ENCODE results near the gene ARFGAP1. TPM values are rescaled to one million over a fixed set of nuclear protein-coding genes. Genes with fewer than 3 reads are reported as not detected.

Gene ARFGAP1
- total RNA-seq, 3 donors from 2014 or later (not counting 1 experiment from before 2014, with no cell fraction given): 118 to 138 (median 127) TPM

DNA sequence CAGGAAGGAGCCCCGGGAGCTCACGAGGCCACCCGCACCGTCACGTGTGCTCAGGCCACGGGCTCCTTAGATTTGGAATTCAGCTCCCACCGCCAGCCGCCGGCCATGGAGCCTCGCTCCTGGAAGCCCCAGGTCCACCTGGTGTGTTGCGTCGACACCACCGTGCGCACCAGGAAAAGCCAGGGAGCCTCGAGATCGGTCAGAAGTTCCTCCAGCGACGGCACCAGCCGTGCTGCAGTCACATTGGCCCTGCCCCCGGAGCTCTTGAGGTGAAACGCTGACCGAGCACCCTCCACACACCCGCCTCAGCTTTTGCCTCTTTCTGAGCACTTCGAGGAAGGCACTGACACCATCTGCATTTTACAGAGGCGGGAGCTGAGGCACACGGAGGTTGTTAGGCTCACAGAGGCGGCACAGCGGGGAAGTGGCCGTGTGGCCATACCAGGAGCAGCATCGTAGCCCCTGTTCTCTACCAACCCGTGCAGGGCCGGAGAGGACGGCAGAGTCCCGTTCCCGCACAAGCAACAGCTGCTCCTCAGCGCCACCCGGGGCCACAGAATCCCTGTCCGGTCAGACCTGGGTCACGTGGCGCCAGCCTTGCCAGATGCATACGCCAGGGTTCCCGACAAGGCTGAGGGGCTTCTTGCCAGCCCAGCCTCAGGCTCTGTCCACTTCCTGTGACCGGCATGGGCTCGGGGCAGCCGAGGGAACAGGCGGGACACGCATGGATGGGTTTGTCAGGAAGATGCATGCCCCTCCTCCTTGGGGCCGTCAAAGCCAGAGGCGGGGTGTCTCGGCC, 25.9 kb upstream of the ARFGAP1 start:
- peaks cover 7 to 18% of the 10 kb centered on the region in 2 donors for H3K27me3 Mint-ChIP-seq (ENCODE audit: low read depth in 2 of 2)
- no peak overlapping the region for H3K4me3 Mint-ChIP-seq
- no peak for ATAC-seq
- WGBS (ENCODE audit: insufficient coverage): 33% methylated on average over 50 of the region's 50 CpGs
- DNase-seq: no peak
- Histone ChIP-seq H3K4me1 (ENCODE audit: control insufficient read depth, insufficient read depth, low read length) (no peaks in the 10 kb centered on the region), H3K27me3 (ENCODE audit: control insufficient read depth, insufficient read depth, low read length) (peaks cover under 1% of the 10 kb centered on the region), H3K36me3 (ENCODE audit: control insufficient read depth, insufficient read depth, low read length) (no peaks in the 10 kb centered on the region), H3K4me3 (ENCODE audit: low read length) (no peak overlapping the region), H3K27ac (ENCODE audit: low read length) (no peak overlapping the region), H3K9me3 (ENCODE audit: control insufficient read depth, insufficient read depth, low read length) (no peaks in the 10 kb centered on the region)
- H3K36me3 Mint-ChIP-seq: no peaks in the 10 kb centered on the region
- no peak for TF ChIP-seq CTCF (IDR thresholded peaks at IDR 0.05)
- no peak overlapping the region for H3K27ac Mint-ChIP-seq
- H3K4me1 Mint-ChIP-seq: no peaks in the 10 kb centered on the region
- H3K9me3 Mint-ChIP-seq: no peaks in the 10 kb centered on the region
- intact Hi-C loops (cut with micrococcal nuclease): no loop called here

- Mint-ChIP-seq H3K27ac (no peak overlapping the region), H3K36me3 (no peaks in the 10 kb centered on the region), H3K4me3 (no peak overlapping the region), H3K4me1 (no peaks in the 10 kb centered on the region), H3K27me3 (ENCODE audit: low read depth in 2 of 2) (peaks cover 11 to 22% of the 10 kb centered on the region in 2 donors), H3K9me3 (no peaks in the 10 kb centered on the region)
- TF ChIP-seq CTCF (IDR thresholded peaks at IDR 0.05): no peak
- Histone ChIP-seq H3K27me3 (ENCODE audit: control insufficient read depth, insufficient read depth, low read length) (peaks cover 11% of the 10 kb centered on the region), H3K4me1 (ENCODE audit: control insufficient read depth, insufficient read depth, low read length) (no peaks in the 10 kb centered on the region), H3K27ac (ENCODE audit: low read length) (no peak overlapping the region), H3K36me3 (ENCODE audit: control insufficient read depth, insufficient read depth, low read length) (no peaks in the 10 kb centered on the region), H3K4me3 (ENCODE audit: low read length) (no peak overlapping the region), H3K9me3 (ENCODE audit: control insufficient read depth, insufficient read depth, low read length) (no peaks in the 10 kb centered on the region)
- WGBS (ENCODE audit: insufficient coverage): 74% methylated on average over 24 of the region's 24 CpGs
- intact Hi-C loops (cut with micrococcal nuclease): no loop called here
- no peak for ATAC-seq
- no peak for DNase-seq
Measured at GRCh38 chr20:63247671-63248228, 24.9 kb upstream of the ARFGAP1 start.

GRCh38 chr20:63248835-63249591, 23.6 kb upstream of the ARFGAP1 start:
- DNase-seq: no peak
- intact Hi-C loops (cut with micrococcal nuclease): no loop called here
- no peaks in the 10 kb centered on the region for H3K4me1 Mint-ChIP-seq
- no peaks in the 10 kb centered on the region for H3K9me3 Mint-ChIP-seq
- H3K27me3 Mint-ChIP-seq (ENCODE audit: low read depth in 2 of 2): peaks cover 16 to 26% of the 10 kb centered on the region in 2 donors
- Histone ChIP-seq H3K4me3 (ENCODE audit: low read length) (no peak overlapping the region), H3K27ac (ENCODE audit: low read length) (no peak overlapping the region), H3K9me3 (ENCODE audit: control insufficient read depth, insufficient read depth, low read length) (no peaks in the 10 kb centered on the region), H3K27me3 (ENCODE audit: control insufficient read depth, insufficient read depth, low read length) (peaks cover 11% of the 10 kb centered on the region), H3K36me3 (ENCODE audit: control insufficient read depth, insufficient read depth, low read length) (no peaks in the 10 kb centered on the region), H3K4me1 (ENCODE audit: control insufficient read depth, insufficient read depth, low read length) (peaks cover 4% of the 10 kb centered on the region)
- 81% methylated on average over 25 of the region's 25 CpGs for WGBS (ENCODE audit: insufficient coverage)
- H3K27ac Mint-ChIP-seq: no peak overlapping the region
- no peak for TF ChIP-seq CTCF (IDR thresholded peaks at IDR 0.05)
- H3K4me3 Mint-ChIP-seq: no peak overlapping the region
- no peaks in the 10 kb centered on the region for H3K36me3 Mint-ChIP-seq
- no peak for ATAC-seq
